Endothelial cell of umbilical vein (primary cell): ENCODE measurements around the gene NACA. TPM values are rescaled to one million over a fixed set of nuclear protein-coding genes. Genes with fewer than 3 reads are reported as not detected.

ENCODE experiments used
- BruUV-seq: library from RNA; stranded (reverse); fragments of 400-500 nt; replicated peaks from 2 replicates; lab custom pipeline; 2021; lab: Mats Ljungman, UMichigan
- CTCF ChIA-PET: fragments of 300-600, 350-600 bp; sonication (Branson Sonifier 250); formaldehyde crosslinking; loops from one replicate; lab custom pipeline; 2021; ENCODE audit warnings: antibody characterized with exemption, inconsistent platforms; lab: Charles Lee
- POLR2A ChIA-PET: fragments of 300-600, 350-600 bp; sonication (Branson Sonifier 250); formaldehyde crosslinking; loops from one replicate; lab custom pipeline; 2021; ENCODE audit warnings: antibody characterized with exemption, inconsistent platforms; lab: Charles Lee
- DNase-seq: peaks from one replicate; pipeline ENCODE4 v3.0.0-alpha.2; 2011; ENCODE audit warnings: low read depth, low spot score
- FAIRE-seq: peaks from 2 replicates; lab custom pipeline; 2011; peaks lifted over from hg19 to GRCh38; lab: Jason Lieb, UNC
- H2AFZ ChIP-seq: 2 replicates; pipeline ENCODE4 v1.6.0; 2012; ENCODE audit warnings: low read depth, low read length, control low read depth, inconsistent platforms
- H3K27ac ChIP-seq: 2 replicates; pipeline ENCODE4 v1.5.1; 2011; ENCODE audit warnings: low read depth, mild to moderate bottlenecking, control low read depth, low read length, moderate library complexity; ENCODE audit not compliant: insufficient read depth
- H3K27me3 ChIP-seq, 2 experiments: 2 replicates each; pipeline versions ENCODE4 v1.6.0 to v1.6.1; 2011; ENCODE audit warnings: low read length in 2 of 2, mixed read lengths in 1 of 2; ENCODE audit not compliant: control insufficient read depth in 2 of 2, insufficient read depth in 2 of 2
- H3K36me3 ChIP-seq, 2 experiments: 2 replicates in 1 of 2; 3 replicates in 1 of 2; pipeline ENCODE4 v1.5.1; 2011; ENCODE audit warnings: low read length in 2 of 2, mild to moderate bottlenecking in 1 of 2, moderate library complexity in 1 of 2; ENCODE audit not compliant: control insufficient read depth in 2 of 2, insufficient read depth in 2 of 2; ENCODE audit errors: extremely low read depth in 1 of 2
- H3K4me1 ChIP-seq: 3 replicates; pipeline ENCODE4 v1.5.1; 2011; ENCODE audit warnings: mild to moderate bottlenecking, low read length; ENCODE audit not compliant: control insufficient read depth, insufficient read depth; ENCODE audit errors: extremely low read depth
- H3K4me2 ChIP-seq: 2 replicates; pipeline ENCODE4 v1.6.1; 2011; ENCODE audit warnings: low read length, control low read depth, mixed read lengths; ENCODE audit not compliant: insufficient read depth
- H3K4me3 ChIP-seq, 3 experiments: fragments of 200-600 bp in 1 of 3; sonication (generic), shearing (Covaris generic) in 1 of 3; replicated peaks in 1 of 3; 2 replicates each; pipeline ENCODE4 v1.5.1; 2011 to 2016; ENCODE audit warnings: control low read depth in 3 of 3, low read length in 3 of 3, mild to moderate bottlenecking in 2 of 3, inconsistent platforms in 1 of 3, low read depth in 1 of 3, moderate library complexity in 1 of 3; ENCODE audit not compliant: insufficient read depth in 1 of 3
- H3K79me2 ChIP-seq: 2 replicates; pipeline ENCODE4 v1.6.0; 2012; ENCODE audit warnings: low read length, inconsistent platforms; ENCODE audit not compliant: control insufficient read depth, insufficient read depth
- H3K9ac ChIP-seq: replicated peaks from 2 replicates; pipeline ENCODE3; 2011; ENCODE audit warnings: low read length, control low read depth; ENCODE audit not compliant: insufficient read depth; ENCODE audit errors: extremely low read depth
- H3K9me1 ChIP-seq: replicated peaks from 3 replicates; pipeline ENCODE4 v1.6.0; 2011; ENCODE audit warnings: mild to moderate bottlenecking, low read length; ENCODE audit not compliant: control insufficient read depth, insufficient read depth; ENCODE audit errors: extremely low read depth
- H3K9me3 ChIP-seq: replicated peaks from 2 replicates; pipeline ENCODE4 v1.5.1; 2012; ENCODE audit warnings: low read length, inconsistent platforms; ENCODE audit not compliant: control insufficient read depth, insufficient read depth
- H4K20me1 ChIP-seq: replicated peaks from 2 replicates; pipeline ENCODE3; 2011; ENCODE audit warnings: mild to moderate bottlenecking, low read length; ENCODE audit not compliant: control insufficient read depth, insufficient read depth; ENCODE audit errors: extremely low read depth
- EZH2 ChIP-seq: IDR thresholded peaks from 2 replicates; pipeline ENCODE4 v1.6.1; 2012; ENCODE audit warnings: borderline replicate concordance, low read depth, mild to moderate bottlenecking, moderate library complexity, low read length, inconsistent platforms; ENCODE audit not compliant: severe bottlenecking
- FOS ChIP-seq: IDR thresholded peaks from 2 replicates; pipeline ENCODE4 v1.6.1; 2011; ENCODE audit warnings: mild to moderate bottlenecking, low read length, moderate library complexity, borderline replicate concordance; ENCODE audit not compliant: insufficient read depth
- GATA2 ChIP-seq: IDR thresholded peaks from 2 replicates; pipeline ENCODE4 v1.7.0; 2011; ENCODE audit warnings: low read depth, mild to moderate bottlenecking, moderate library complexity, mixed read lengths, low read length; ENCODE audit not compliant: insufficient read length, insufficient read depth
- JUN ChIP-seq: IDR thresholded peaks from 2 replicates; pipeline ENCODE4 v1.6.1; 2011; ENCODE audit warnings: borderline replicate concordance, low read depth; ENCODE audit not compliant: insufficient read length, insufficient read depth
- MAX ChIP-seq: IDR thresholded peaks from 2 replicates; pipeline ENCODE4 v1.6.1; 2011; ENCODE audit not compliant: insufficient read depth, insufficient read length
- dilution Hi-C: fragments of 300-500 bp; cut with MboI; formaldehyde crosslinking; loops from one replicate; pipeline ENCODE4 v1.15.0; 2019; ENCODE audit warnings: low sequenced_read_pairs; ENCODE audit not compliant: extremely low pct_ligation_motif_present
- intact Hi-C: fragments of 100-400 bp; cut with micrococcal nuclease; formaldehyde crosslinking; loops from one replicate; pipeline ENCODE4 v1.10.0; 2022
- polyA plus RNA-seq, 4 experiments: library from polyadenylated mRNA; depleted of rRNA in 3 of 4; stranded (reverse) in 3 of 4; unstranded in 1 of 4; fragments of >200 nt; gene quantifications; 2 replicates each; pipeline versions ENCODE4 v1.2.1 to v1.2.3, GENCODE V29; 2011 to 2012; ENCODE audit warnings: missing spikeins in 1 of 4
- total RNA-seq: library from RNA; stranded (reverse); gene quantifications from 2 replicates; pipeline ENCODE4 v1.2.3, GENCODE V29; 2021
- TF ChIP-seq, protein P1 (sequence below), 2 donors: IDR thresholded peaks; 1 replicate in 1 of 2; 2 replicates in 1 of 2; pipeline ENCODE4 v1.5.1; 2011; ENCODE audit warnings: low read length in 2 of 2, mild to moderate bottlenecking in 2 of 2, moderate library complexity in 2 of 2, control low read depth in 1 of 2, inconsistent platforms in 1 of 2, low read depth in 1 of 2; ENCODE audit not compliant: insufficient read depth in 1 of 2; ENCODE audit errors: extremely low read depth in 1 of 2

NACA gene
- total and polyA plus RNA-seq, 2 donors (not counting 3 experiments of a cell fraction or from before 2014, with no cell fraction given), result 260 to 892 TPM

- no TSS peak for BruUV-seq
- POLR2A ChIA-PET, result no interaction called here
- H3K4me3 ChIP-seq, result no peak overlapping the region
- H3K9me1 ChIP-seq, result no peaks in the 10 kb centered on the region
- FAIRE-seq (no peak), DNase-seq (no peak)
- H3K4me1 ChIP-seq, result no peaks in the 10 kb centered on the region
- CTCF ChIA-PET, result interaction anchor here (1.7 kb wide), 1 partner anchor 16 kb away, joined by 6 read pairs; the partner anchor contains the start of gene PTGES3
- H3K79me2 ChIP-seq, result peaks cover 85% of the 10 kb centered on the region
- TF ChIP-seq MAX, result no peak
- no peak for TF ChIP-seq EZH2
- no peak for TF ChIP-seq GATA2
- no peak for TF ChIP-seq FOS
- no peak for TF ChIP-seq JUN
- TF ChIP-seq, protein P1, sequence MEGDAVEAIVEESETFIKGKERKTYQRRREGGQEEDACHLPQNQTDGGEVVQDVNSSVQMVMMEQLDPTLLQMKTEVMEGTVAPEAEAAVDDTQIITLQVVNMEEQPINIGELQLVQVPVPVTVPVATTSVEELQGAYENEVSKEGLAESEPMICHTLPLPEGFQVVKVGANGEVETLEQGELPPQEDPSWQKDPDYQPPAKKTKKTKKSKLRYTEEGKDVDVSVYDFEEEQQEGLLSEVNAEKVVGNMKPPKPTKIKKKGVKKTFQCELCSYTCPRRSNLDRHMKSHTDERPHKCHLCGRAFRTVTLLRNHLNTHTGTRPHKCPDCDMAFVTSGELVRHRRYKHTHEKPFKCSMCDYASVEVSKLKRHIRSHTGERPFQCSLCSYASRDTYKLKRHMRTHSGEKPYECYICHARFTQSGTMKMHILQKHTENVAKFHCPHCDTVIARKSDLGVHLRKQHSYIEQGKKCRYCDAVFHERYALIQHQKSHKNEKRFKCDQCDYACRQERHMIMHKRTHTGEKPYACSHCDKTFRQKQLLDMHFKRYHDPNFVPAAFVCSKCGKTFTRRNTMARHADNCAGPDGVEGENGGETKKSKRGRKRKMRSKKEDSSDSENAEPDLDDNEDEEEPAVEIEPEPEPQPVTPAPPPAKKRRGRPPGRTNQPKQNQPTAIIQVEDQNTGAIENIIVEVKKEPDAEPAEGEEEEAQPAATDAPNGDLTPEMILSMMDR (IDR thresholded peaks at IDR 0.05; ENCODE audit: extremely low read depth in 1 of 2, insufficient read depth in 1 of 2, low read depth in 1 of 2, low read length in 2 of 2), result no peak
- dilution Hi-C loops (no loop called here), intact Hi-C loops (no loop called here)
- H3K4me2 ChIP-seq, result no peak overlapping the region
- H3K27me3 ChIP-seq, result no peaks in the 10 kb centered on the region
- peaks cover 5% of the 10 kb centered on the region for H4K20me1 ChIP-seq
- H3K27ac ChIP-seq, result no peak overlapping the region
- H2AFZ ChIP-seq, result no peak overlapping the region
- H3K9ac ChIP-seq, result no peak overlapping the region
- no peaks in the 10 kb centered on the region for H3K9me3 ChIP-seq
- H3K36me3 ChIP-seq, result peaks cover 17 to 37% of the 10 kb centered on the region in 2 experiments
Measured at GRCh38 chr12:56671608-56672007, 53.5 kb downstream of the NACA start.
